Measurements from ENCODE around the gene DBR1.
A peak's percentile ranks its signal among the peaks of the same experiment; 100 is the strongest.

The DBR1 gene

GRCh38 chr3:138119423-138119766 lies 55.3 kb downstream of the DBR1 start:
- DNase-seq, result no peak

- DNase-seq, result peak; percentile 81 to 91
These were observed 55.9 kb downstream of the DBR1 start for GRCh38 chr3:138118612-138119422.

GRCh38 chr3:138114988-138115971 lies 59.4 kb downstream of the DBR1 start, which contains the start of gene DZIP1L:
Gene DZIP1L (minus strand): TSS chr3:138115608. CDS start chr3:138103971, 11,637 bp downstream.
- peak; percentile 72 to 89 for DNase-seq

GRCh38 chr3:138114431-138114918 lies 60.2 kb downstream of the DBR1 start:
- peak in 1 of 2 experiments; percentile 67 for DNase-seq

- DNase-seq, result peak; percentile 93 to 95
These were observed 61.4 kb downstream of the DBR1 start for GRCh38 chr3:138113326-138113725.

GRCh38 chr3:138112362-138112761 lies 62.4 kb downstream of the DBR1 start:
- no peak for DNase-seq
